AG09309 (cell line): ENCODE measurements around the gene ZNF285.
A peak's percentile ranks its signal among the peaks of the same experiment; 100 is the strongest.

ENCODE experiments used
- DNase-seq: peaks from one replicate; pipeline ENCODE4 v3.0.0-alpha.2; 2010; ENCODE audit warnings: low read depth
- H3K4me3 ChIP-seq: 2 replicates; pipeline ENCODE4 v1.5.1; 2011; ENCODE audit warnings: mild to moderate bottlenecking, low read depth, low read length, moderate library complexity; ENCODE audit not compliant: control insufficient read depth
- TF ChIP-seq, protein P1 (sequence below): IDR thresholded peaks from 2 replicates; pipeline ENCODE4 v1.5.1; 2011; ENCODE audit warnings: mild to moderate bottlenecking, low read depth, low read length, inconsistent platforms; ENCODE audit not compliant: insufficient read depth, control insufficient read depth; ENCODE audit errors: missing control alignments

The ZNF285 gene

GRCh38 chr19:44374789-44375188, 26.6 kb downstream of the ZNF285 start:
- TF ChIP-seq, protein P1, sequence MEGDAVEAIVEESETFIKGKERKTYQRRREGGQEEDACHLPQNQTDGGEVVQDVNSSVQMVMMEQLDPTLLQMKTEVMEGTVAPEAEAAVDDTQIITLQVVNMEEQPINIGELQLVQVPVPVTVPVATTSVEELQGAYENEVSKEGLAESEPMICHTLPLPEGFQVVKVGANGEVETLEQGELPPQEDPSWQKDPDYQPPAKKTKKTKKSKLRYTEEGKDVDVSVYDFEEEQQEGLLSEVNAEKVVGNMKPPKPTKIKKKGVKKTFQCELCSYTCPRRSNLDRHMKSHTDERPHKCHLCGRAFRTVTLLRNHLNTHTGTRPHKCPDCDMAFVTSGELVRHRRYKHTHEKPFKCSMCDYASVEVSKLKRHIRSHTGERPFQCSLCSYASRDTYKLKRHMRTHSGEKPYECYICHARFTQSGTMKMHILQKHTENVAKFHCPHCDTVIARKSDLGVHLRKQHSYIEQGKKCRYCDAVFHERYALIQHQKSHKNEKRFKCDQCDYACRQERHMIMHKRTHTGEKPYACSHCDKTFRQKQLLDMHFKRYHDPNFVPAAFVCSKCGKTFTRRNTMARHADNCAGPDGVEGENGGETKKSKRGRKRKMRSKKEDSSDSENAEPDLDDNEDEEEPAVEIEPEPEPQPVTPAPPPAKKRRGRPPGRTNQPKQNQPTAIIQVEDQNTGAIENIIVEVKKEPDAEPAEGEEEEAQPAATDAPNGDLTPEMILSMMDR: no peak
- H3K4me3 ChIP-seq: no peak overlapping the region
- no peak for DNase-seq

DNA sequence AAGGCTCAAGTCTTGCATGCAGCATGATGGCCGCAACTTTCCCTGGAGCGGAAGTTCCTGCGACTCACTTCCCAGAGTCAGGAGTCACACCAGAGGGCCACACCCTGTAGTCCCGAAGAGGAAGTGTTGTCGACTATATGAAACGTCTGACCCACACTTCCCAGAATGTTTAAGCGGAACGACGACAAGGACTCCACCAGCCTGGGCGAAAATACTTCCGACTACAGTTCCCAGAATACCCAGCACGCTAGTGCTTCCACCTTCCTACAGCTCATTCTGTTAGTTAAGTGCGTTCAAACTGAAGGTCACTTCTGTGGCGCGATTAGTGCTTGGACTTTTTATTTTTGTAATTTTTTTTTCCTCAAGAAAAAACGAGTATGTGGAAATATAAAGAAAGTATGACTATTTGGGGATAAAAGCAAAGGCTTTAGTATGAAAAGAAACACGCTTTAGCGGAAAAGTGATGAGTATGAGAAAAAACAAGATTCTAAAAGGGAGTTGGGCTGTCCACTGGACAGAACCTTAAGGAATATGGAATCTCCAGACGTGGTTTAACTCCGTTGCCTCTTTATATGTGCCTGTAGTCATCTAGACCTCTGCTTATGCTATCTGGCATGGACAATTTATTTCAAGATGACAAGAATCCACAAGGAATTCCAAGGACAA, 29.5 kb downstream of the ZNF285 start:
- H3K4me3 ChIP-seq: no peak overlapping the region
- no peak for DNase-seq
- TF ChIP-seq, protein P1: no peak

DNA sequence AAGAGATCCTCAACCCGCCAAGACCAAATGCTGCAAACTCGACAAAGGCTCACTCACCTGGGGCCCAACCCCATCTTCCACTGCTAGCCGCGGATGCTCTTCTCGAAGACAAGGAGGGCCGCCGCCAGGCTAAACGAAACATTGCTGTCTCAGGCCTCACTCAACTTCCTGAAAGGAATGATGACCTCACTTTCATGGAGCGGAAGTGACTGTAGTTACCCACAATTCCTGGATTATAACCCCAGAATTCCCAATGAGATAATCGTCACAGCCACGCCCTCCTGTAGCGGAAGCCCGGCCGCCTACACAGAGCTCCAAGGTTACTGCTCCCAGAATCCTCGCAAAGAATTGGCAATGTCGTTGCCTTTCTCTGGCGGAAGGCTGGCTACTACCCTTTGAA, 34.4 kb downstream of the ZNF285 start:
- TF ChIP-seq, protein P1: no peak
- H3K4me3 ChIP-seq: no peak overlapping the region; the same call in 1 of the 2 replicates
- no peak for DNase-seq

- peak; percentile 63 for DNase-seq
- H3K4me3 ChIP-seq: peak within 1 kb of the TSS; percentile 60
- TF ChIP-seq, protein P1: no peak
Measured at GRCh38 chr19:44356383-44357111, 44.9 kb downstream of the ZNF285 start, which contains the start of gene ZNF112. Gene ZNF112, minus strand, starts transcription at chr19:44356680. Its CDS starts 16,141 bp downstream, at chr19:44340539.

GRCh38 chr19:44346556-44346955, 54.9 kb downstream of the ZNF285 start:
- TF ChIP-seq, protein P1: no peak

GRCh38 chr19:44345959-44346358, 55.4 kb downstream of the ZNF285 start:
- TF ChIP-seq, protein P1: no peak
- no peak overlapping the region for H3K4me3 ChIP-seq
- no peak for DNase-seq

More at GRCh38 chr19:44346556-44346955, 54.9 kb downstream of the ZNF285 start:
- H3K4me3 ChIP-seq: no peak overlapping the region
- DNase-seq: no peak
